GM23248 (cell line): ENCODE measurements around the gene NRM. TPM values are rescaled to one million over a fixed set of nuclear protein-coding genes. Genes with fewer than 3 reads are reported as not detected.

Source experiments
- DNase-seq: peaks from one replicate; pipeline ENCODE4 v3.0.0-alpha.2; 2015
- H2AFZ ChIP-seq: fragments of 200-600 bp; sonication (generic); 2 replicates; pipeline ENCODE4 v1.6.1; 2016; ENCODE audit warnings: antibody characterized with exemption
- H3F3A ChIP-seq: fragments of 200-600 bp; sonication (generic); 2 replicates; pipeline ENCODE4 v1.6.1; 2016; ENCODE audit warnings: mild to moderate bottlenecking, antibody characterized with exemption, mixed run types; ENCODE audit not compliant: insufficient read depth
- H3K27ac ChIP-seq: fragments of 200-600 bp; sonication (generic); 2 replicates; pipeline ENCODE4 v1.5.1; 2016; ENCODE audit warnings: mild to moderate bottlenecking
- H3K27me3 ChIP-seq: fragments of 200-600 bp; sonication (generic); replicated peaks from 2 replicates; pipeline ENCODE4 v1.6.1; 2016; ENCODE audit warnings: mild to moderate bottlenecking; ENCODE audit not compliant: insufficient read depth
- H3K36me3 ChIP-seq: fragments of 200-600 bp; sonication (generic); 2 replicates; pipeline ENCODE4 v1.6.1; 2016; ENCODE audit warnings: low read depth, mild to moderate bottlenecking
- H3K4me1 ChIP-seq: fragments of 200-600 bp; sonication (generic); 2 replicates; pipeline ENCODE4 v1.6.1; 2016; ENCODE audit warnings: mild to moderate bottlenecking; ENCODE audit not compliant: insufficient read depth
- H3K4me2 ChIP-seq: fragments of 200-600 bp; sonication (generic); one replicate; pipeline ENCODE4 v1.6.1; 2016; ENCODE audit warnings: mild to moderate bottlenecking; ENCODE audit not compliant: unreplicated experiment
- H3K4me3 ChIP-seq: fragments of 200-600 bp; sonication (generic); 2 replicates; pipeline ENCODE4 v1.5.1; 2016; ENCODE audit warnings: mild to moderate bottlenecking
- H3K79me2 ChIP-seq: fragments of 200-600 bp; sonication (generic); 2 replicates; pipeline ENCODE4 v1.6.1; 2016; ENCODE audit warnings: mild to moderate bottlenecking; ENCODE audit not compliant: insufficient read depth
- H3K9ac ChIP-seq: fragments of 200-600 bp; sonication (generic); 2 replicates; pipeline ENCODE4 v1.6.1; 2016; ENCODE audit warnings: mild to moderate bottlenecking
- H3K9me2 ChIP-seq: fragments of 200-600 bp; sonication (generic); 2 replicates; pipeline ENCODE4 v1.6.1; 2016; ENCODE audit warnings: mixed run types, mild to moderate bottlenecking, moderate library complexity; ENCODE audit not compliant: insufficient read depth
- H3K9me3 ChIP-seq: fragments of 200-600 bp; sonication (generic); one replicate; pipeline ENCODE4 v1.6.1; 2017; ENCODE audit warnings: low read depth
- H4K20me1 ChIP-seq: fragments of 200-600 bp; sonication (generic); 2 replicates; pipeline ENCODE4 v1.6.0; 2016; ENCODE audit not compliant: insufficient read depth
- EZH2 ChIP-seq: fragments of 200-600 bp; sonication (generic); IDR thresholded peaks from 2 replicates; pipeline ENCODE4 v1.6.1; 2018; ENCODE audit warnings: antibody characterized with exemption, mild to moderate bottlenecking; ENCODE audit not compliant: insufficient read depth, poor library complexity, severe bottlenecking
- EZH2phosphoT487 ChIP-seq: fragments of 200-600 bp; sonication (generic); IDR thresholded peaks from 2 replicates; pipeline ENCODE4 v1.6.1; 2018; ENCODE audit warnings: antibody characterized with exemption, moderate library complexity, mild to moderate bottlenecking, low read depth; ENCODE audit not compliant: insufficient read depth
- WGBS, 2 experiments: methylation state at CpG; one replicate each; pipeline ENCODE4 v1.1.6; 2015 to 2017; ENCODE audit warnings: low lambda C conversion rate in 2 of 2, low coverage in 1 of 2; ENCODE audit errors: missing lambda C conversion rate in 2 of 2; 5-methylcytosine and 5-hydroxymethylcytosine counted together
- in situ Hi-C: fragments of 300-500 bp; cut with MboI; formaldehyde crosslinking; loops from 2 replicates; pipeline ENCODE4 v1.15.0; 2020
- polyA plus RNA-seq: library from polyadenylated mRNA; unstranded; fragments of >200 nt; fragmentation: Nextera tagmentation; extraction: Ambion mirVana; gene quantifications from 2 replicates; pipeline ENCODE4 v1.2.1, GENCODE V29; 2016
- total RNA-seq: library from RNA; depleted of rRNA; stranded (reverse); fragments of >200 nt; shearing (Covaris generic); gene quantifications from 2 replicates; pipeline ENCODE4 v1.2.3, GENCODE V29; 2014

Gene NRM
- total and polyA plus RNA-seq, 2 experiments from 2014 or later: 6.2 to 11.3 TPM

- Histone ChIP-seq H3F3A (peaks cover 56% of the 10 kb centered on the region), H3K4me2 (peak overlapping the region; percentile 99), H3K4me3 (peak overlapping the region; percentile 100), H3K4me1 (peaks cover 30% of the 10 kb centered on the region), H3K9me3 (no peaks in the 10 kb centered on the region), H3K9ac (peak overlapping the region; percentile 100), H3K36me3 (peaks cover 10% of the 10 kb centered on the region; the same call in 1 of the 2 replicates), H3K9me2 (no peaks in the 10 kb centered on the region), H3K27ac (peak overlapping the region; percentile 100), H2AFZ (no peak overlapping the region), H3K27me3 (no peaks in the 10 kb centered on the region), H3K79me2 (peaks cover 67% of the 10 kb centered on the region), H4K20me1 (no peaks in the 10 kb centered on the region)
- in situ Hi-C loops: no loop called here
- 2 to 4% methylated on average over 21 to 22 of the region's 22 CpGs for WGBS, 2 experiments
- TF ChIP-seq EZH2: no peak
- TF ChIP-seq EZH2phosphoT487: no peak
- DNase-seq: peak; percentile 78
These were observed 2.9 kb downstream of the NRM start for GRCh38 chr6:30687659-30688431.

GRCh38 chr6:30686908-30687658 lies 3.7 kb downstream of the NRM start:
- H3K4me3 ChIP-seq: peak overlapping the region; percentile 100
- H2AFZ ChIP-seq: peak overlapping the region; percentile 66
- H3K27ac ChIP-seq: peak overlapping the region; percentile 100
- no peaks in the 10 kb centered on the region for H3K27me3 ChIP-seq
- in situ Hi-C loops: no loop called here
- TF ChIP-seq EZH2: no peak
- no peak for TF ChIP-seq EZH2phosphoT487
- H3K36me3 ChIP-seq: peaks cover 10% of the 10 kb centered on the region; the same call in 1 of the 2 replicates
- peaks cover 30% of the 10 kb centered on the region for H3K4me1 ChIP-seq
- DNase-seq: peak; percentile 99
- H3K79me2 ChIP-seq: peaks cover 75% of the 10 kb centered on the region
- WGBS, 2 experiments: 1 to 2% methylated on average over 31 to 48 of the region's 52 CpGs
- no peaks in the 10 kb centered on the region for H3K9me3 ChIP-seq
- H4K20me1 ChIP-seq: no peaks in the 10 kb centered on the region
- H3K9ac ChIP-seq: peak overlapping the region; percentile 100
- peaks cover 60% of the 10 kb centered on the region for H3F3A ChIP-seq
- peak overlapping the region; percentile 100 for H3K4me2 ChIP-seq
- no peaks in the 10 kb centered on the region for H3K9me2 ChIP-seq

- Histone ChIP-seq H3K4me1 (peaks cover 32% of the 10 kb centered on the region), H3K9me3 (no peaks in the 10 kb centered on the region), H3K4me2 (peak within 1 kb of the TSS; percentile 100), H3K9me2 (no peaks in the 10 kb centered on the region), H2AFZ (peak within 1 kb of the TSS; percentile 66), H3K4me3 (peak within 1 kb of the TSS; percentile 100), H3K9ac (peak within 1 kb of the TSS; percentile 100), H3K79me2 (peaks cover 83% of the 10 kb centered on the region), H3K27ac (peak within 1 kb of the TSS; percentile 100), H4K20me1 (no peaks in the 10 kb centered on the region), H3K36me3 (peaks cover 10% of the 10 kb centered on the region), H3F3A (peaks cover 61% of the 10 kb centered on the region), H3K27me3 (no peaks in the 10 kb centered on the region)
- DNase-seq: peak; percentile 86
- in situ Hi-C loops: no loop called here
- WGBS, 2 experiments: 2 to 5% methylated on average over 22 to 41 of the region's 41 CpGs
- TF ChIP-seq EZH2 (no peak), EZH2phosphoT487 (no peak)
These were observed 4.5 kb downstream of the NRM start, which contains the start of gene PPP1R18 for GRCh38 chr6:30686009-30686907. PPP1R18 (minus strand) TSS chr6:30686645; CDS start chr6:30686018, 627 bp downstream.
